Right ventricle myocardium superior (tissue), 1 donor: Measurements from ENCODE around the gene CCDC134. TPM values are rescaled to one million over a fixed set of nuclear protein-coding genes. Genes with fewer than 3 reads are reported as not detected.
"Not testable (repeated sequence)": the region's sequence is repeated elsewhere in the genome, so short reads cannot be mapped to it uniquely, and the experiment has no call there.

Source experiments
- ATAC-seq: fragments of 200-7000 bp; cut with Tn5 transposase; one replicate; pipeline ENCODE4 v1.9.1; 2020; ENCODE audit warnings: mild to moderate bottlenecking; ENCODE audit not compliant: poor library complexity
- DNase-seq: peaks from one replicate; pipeline ENCODE4 v3.0.0-alpha.2; 2020
- intact Hi-C: fragments of 100-400 bp; cut with DNase I; formaldehyde crosslinking; loops from one replicate; pipeline ENCODE4 v1.11.2; 2022
- total RNA-seq: library from RNA; stranded (reverse); fragmentation: NEBNext Ultra II Directional; extraction: Animal tissue kit (Norgen Biotek cat#: 25700); gene quantifications from one replicate; pipeline ENCODE4 v1.2.1, GENCODE V29; 2021
- donor health status: DM: no; HTN: yes; CAD: no; lungs with severe emphysema.

The CCDC134 gene
- total RNA-seq, 1 donor from 2014 or later = 4.0 TPM

DNA sequence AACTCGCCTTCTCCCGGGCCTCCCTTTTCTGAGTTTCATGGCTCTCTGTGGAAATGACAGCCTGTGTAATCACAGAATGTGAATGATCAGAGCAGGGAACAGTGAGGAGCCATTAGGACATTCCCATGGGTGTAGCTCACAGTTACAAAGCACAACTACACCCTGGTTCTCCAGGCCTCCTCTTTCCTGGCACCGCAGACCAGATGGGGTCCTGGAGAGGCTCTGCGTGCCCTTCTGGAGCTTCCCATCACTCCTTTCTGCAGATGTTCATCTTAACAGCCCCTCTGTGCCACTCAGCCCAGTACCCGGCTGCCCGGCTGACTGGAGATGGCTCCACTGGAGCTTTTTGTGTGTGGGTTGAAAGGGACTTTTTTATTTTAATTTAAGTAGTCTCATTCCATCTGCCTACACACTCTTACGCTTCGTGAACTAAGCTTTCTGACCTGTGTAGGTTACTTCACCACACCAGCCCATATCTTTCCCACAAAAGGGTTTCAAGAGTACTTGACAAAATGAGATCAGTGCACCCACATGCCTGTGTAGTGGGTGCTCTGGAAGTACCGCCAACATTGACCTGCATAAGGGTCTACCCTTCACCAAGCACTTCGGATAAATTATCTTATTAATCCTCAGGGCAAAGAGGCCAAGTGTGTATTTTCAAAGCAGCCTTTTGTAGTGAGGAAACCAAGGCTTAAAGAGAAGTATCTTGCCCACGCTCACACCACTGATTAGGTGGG lies 62.2 kb downstream of the CCDC134 start:
- intact Hi-C loops = no loop called here
- DNase-seq = no peak
- peak; percentile 28 for ATAC-seq

- DNase-seq (no peak), ATAC-seq (no peak)
- intact Hi-C loops = no loop called here
Measured at GRCh38 chr22:41863472-41863871, 63.0 kb downstream of the CCDC134 start.

DNA sequence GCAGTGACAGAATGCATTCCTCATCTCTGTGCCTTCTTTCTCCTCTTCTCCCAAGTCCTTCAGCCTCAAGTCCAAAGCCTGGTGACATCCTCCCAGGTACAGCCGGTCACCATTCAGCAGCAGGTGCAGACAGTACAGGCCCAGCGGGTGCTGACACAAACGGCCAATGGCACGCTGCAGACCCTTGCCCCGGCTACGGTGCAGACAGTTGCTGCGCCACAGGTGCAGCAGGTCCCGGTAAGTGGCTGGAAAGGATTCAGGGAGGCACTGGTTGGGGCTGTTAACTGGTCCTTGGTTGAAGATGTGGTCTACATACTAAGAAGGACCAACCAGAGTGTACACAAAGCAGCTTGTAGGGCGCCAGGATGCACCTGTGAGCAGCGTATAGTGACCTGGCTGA lies 68.1 kb downstream of the CCDC134 start:
- intact Hi-C loops = no loop called here
- ATAC-seq (no peak), DNase-seq (no peak)

- DNase-seq, intact Hi-C loops: not testable (repeated sequence)
Measured at GRCh38 chr22:41870081-41870480, 69.6 kb downstream of the CCDC134 start.

DNA sequence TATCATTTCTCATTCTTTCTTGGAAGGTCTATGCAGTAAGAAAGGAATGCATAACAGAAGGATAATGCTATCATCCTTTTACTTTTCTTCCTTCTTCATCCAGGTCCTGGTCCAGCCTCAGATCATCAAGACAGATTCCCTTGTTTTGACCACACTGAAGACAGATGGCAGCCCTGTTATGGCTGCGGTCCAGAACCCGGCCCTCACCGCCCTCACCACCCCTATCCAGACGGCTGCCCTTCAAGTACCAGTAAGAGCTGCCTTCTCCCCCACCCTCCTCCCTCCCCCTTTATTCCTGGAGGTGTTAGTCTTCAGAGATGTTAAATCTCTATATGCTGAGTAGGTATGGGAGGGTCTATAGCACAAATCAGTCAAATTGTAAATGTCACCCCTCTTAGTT lies 70.3 kb downstream of the CCDC134 start:
- no peak for ATAC-seq
- DNase-seq = no peak
- intact Hi-C loops = no loop called here

More at GRCh38 chr22:41870081-41870480, 69.6 kb downstream of the CCDC134 start:
- not testable (repeated sequence) for ATAC-seq

- intact Hi-C loops = no loop called here
- DNase-seq (no peak), ATAC-seq (peak; percentile 65)
Measured at GRCh38 chr22:41873391-41873790, 72.9 kb downstream of the CCDC134 start.

DNA sequence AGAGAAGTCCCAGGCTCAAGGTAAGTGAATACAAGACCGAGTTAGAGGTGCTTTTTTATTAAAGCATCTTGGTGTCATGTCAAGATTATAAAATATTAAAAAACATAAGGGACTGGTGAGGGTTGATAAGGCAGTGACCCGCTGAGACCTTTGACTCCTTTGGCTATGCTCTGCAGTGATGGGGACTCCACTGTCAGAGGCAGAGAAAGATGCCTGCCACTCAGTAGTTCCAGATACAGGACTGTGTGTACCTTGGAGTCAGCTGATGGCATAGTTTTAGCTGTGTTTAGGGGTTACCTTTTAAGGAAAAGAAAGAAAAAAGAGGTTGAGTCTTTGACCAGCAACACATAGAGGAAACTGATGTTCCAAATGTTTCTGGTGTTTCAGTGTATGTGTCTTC lies 73.6 kb downstream of the CCDC134 start:
- DNase-seq = no peak
- intact Hi-C loops = no loop called here
- ATAC-seq = peak; percentile 62

DNA sequence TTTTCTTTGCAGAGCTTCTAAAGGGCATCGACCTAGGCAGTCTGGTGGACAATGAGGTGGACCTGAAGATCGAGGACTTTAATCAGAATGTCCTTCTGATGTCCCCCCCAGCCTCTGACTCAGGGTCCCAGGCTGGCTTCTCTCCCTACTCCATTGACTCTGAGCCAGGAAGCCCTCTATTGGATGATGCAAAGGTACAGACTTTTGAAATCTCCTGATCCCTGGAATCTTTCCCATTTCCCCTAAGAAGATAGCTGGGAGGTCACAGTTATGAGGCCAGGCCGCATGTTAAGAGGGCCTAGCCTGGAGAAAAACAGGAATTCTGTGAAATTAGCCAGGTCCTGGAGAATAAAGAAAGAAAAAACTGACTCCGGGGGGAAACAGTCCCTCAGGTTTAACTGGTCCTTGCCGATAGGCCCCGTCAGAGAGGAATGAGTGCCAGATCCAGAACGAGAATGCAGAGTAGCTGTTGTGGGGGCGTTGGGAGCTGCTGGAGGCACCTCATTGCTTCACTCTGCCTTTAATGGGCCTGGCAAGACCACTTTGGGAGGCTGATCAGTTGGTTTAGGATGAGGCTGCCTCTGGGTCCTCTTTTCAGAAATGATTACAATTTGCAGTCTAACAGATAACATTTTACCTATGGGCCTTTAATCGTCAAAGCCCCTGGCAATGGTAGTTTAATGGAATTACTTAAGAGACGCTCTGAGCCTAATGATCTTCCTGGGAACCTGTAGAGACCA lies 75.2 kb downstream of the CCDC134 start:
- intact Hi-C loops = no loop called here
- no peak for DNase-seq
- no peak for ATAC-seq

Other genes with a start within 250 kb of the CCDC134 start
- 252 TPM for gene CSDC2, start 239.7 kb upstream of the CCDC134 start, total RNA-seq
- gene PMM1, start 210.8 kb upstream of the CCDC134 start, total RNA-seq = 13.9 TPM
- gene DESI1, start 179.6 kb upstream of the CCDC134 start, total RNA-seq = 38.4 TPM
- 143 TPM for gene XRCC6, start 179.4 kb upstream of the CCDC134 start, total RNA-seq
- 193 TPM for gene SNU13, start 111.8 kb upstream of the CCDC134 start, total RNA-seq
- not detected for gene MEI1, start 101.2 kb upstream of the CCDC134 start, total RNA-seq
- 75.2 TPM for gene SREBF2, start 32.4 kb downstream of the CCDC134 start, total RNA-seq
- gene SHISA8, start 114.4 kb downstream of the CCDC134 start, total RNA-seq = 6.4 TPM
- 1.2 TPM for gene TNFRSF13C, start 126.1 kb downstream of the CCDC134 start, total RNA-seq
- gene CENPM, start 146.5 kb downstream of the CCDC134 start, total RNA-seq = 0.59 TPM
- gene SEPTIN3, start 168.8 kb downstream of the CCDC134 start, total RNA-seq = 0.08 TPM
- 0.16 TPM for gene WBP2NL, start 198.1 kb downstream of the CCDC134 start, total RNA-seq